Breast epithelium (tissue), 3 donors: Measurements from ENCODE around the gene ANKRD33.

ENCODE experiments used
- POLR2A ChIP-seq: fragments of 450-650 bp; IDR thresholded peaks from one replicate; pipeline ENCODE4 v1.6.1; 2016; ENCODE audit warnings: antibody characterized with exemption, mild to moderate bottlenecking, moderate library complexity
- POLR2AphosphoS5 ChIP-seq, 3 donors: sonication (generic); formaldehyde crosslinking; IDR thresholded peaks; one replicate each; pipeline ENCODE4 v1.6.1; 2017; ENCODE audit warnings: antibody characterized with exemption in 3 of 3
- TF ChIP-seq, protein P1 (sequence below), 3 donors: fragments of 450-650 bp; IDR thresholded peaks; one replicate each; pipeline ENCODE4 v1.5.1; 2016 to 2017; ENCODE audit warnings: antibody characterized with exemption in 3 of 3, mild to moderate bottlenecking in 3 of 3, moderate library complexity in 3 of 3

DNA sequence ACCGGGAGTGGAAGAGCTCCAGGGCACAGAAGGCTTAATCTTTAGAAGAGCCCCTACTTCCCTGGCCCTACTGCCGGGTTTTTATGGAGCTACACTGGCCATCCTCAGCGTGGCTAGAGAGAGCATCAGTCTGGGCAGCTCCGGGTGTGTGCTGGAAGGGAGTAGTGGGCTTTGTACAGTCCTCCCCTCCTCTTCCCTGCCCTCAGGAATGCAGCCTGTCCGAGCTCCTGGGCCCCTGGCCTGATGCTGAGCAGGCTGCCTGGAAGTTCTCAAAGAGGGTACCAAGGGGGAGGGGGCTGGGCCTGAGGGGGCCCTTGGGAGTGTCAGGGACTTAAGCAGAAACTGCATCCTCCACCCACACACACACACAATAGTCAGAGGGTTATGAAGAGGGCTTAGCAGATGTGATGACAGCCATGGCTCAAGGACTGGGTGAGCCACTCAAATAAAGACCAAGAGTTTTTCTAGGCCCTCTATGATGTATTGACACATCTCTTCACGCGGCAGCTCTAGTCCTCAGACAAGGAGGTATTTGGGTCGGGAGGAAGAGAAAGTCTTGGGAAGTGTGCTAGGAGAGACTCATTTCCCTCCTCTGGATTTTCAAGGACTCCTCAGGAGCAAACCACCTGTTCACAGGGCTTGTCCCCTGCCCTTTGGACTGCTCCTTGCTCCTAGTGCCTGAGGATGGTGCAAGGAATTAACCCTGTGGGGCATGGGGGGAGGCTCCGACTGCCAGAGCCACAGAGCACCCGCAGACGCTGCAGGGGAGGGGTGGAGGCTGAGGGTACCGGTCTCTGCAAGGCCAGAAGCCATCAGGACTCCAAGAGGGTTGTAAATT lies 22.9 kb upstream of the ANKRD33 start:
- TF ChIP-seq, protein P1, sequence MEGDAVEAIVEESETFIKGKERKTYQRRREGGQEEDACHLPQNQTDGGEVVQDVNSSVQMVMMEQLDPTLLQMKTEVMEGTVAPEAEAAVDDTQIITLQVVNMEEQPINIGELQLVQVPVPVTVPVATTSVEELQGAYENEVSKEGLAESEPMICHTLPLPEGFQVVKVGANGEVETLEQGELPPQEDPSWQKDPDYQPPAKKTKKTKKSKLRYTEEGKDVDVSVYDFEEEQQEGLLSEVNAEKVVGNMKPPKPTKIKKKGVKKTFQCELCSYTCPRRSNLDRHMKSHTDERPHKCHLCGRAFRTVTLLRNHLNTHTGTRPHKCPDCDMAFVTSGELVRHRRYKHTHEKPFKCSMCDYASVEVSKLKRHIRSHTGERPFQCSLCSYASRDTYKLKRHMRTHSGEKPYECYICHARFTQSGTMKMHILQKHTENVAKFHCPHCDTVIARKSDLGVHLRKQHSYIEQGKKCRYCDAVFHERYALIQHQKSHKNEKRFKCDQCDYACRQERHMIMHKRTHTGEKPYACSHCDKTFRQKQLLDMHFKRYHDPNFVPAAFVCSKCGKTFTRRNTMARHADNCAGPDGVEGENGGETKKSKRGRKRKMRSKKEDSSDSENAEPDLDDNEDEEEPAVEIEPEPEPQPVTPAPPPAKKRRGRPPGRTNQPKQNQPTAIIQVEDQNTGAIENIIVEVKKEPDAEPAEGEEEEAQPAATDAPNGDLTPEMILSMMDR (IDR thresholded peaks at IDR 0.05) = no peak
- no peak for TF ChIP-seq POLR2A
- TF ChIP-seq POLR2AphosphoS5 (IDR thresholded peaks at IDR 0.05) = no peak
